ENCODE measurements around the gene PLA2G4F.

DNA sequence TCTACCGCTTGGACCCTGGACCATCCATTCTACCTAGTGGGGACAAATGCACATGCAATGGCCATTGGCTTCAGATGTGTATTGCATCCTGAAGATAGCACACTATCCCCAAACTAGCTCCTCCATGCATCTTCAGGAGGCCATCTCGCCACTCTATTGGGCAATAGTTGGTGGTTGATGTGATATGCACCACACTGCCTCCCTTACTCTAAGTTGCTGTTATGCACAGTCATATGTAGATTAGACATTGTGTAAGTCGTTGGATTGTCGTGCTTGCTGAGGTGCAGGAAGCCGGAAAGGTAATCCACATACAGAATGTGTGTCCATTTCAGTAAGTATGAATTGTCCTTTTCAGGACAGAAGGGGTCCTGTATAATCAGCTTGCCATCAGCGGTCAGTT lies 35.4 kb downstream of the PLA2G4F start:
- TF ChIP-seq CTCF (conservative IDR thresholded peaks at IDR 0.05) (no peak), EZH2 (IDR thresholded peaks at IDR 0.05; ENCODE audit: low read depth) (no peak)

Measured in PC-9 (cell line).